ENCODE measurements around the gene IDH3A. TPM values are rescaled to one million over a fixed set of nuclear protein-coding genes. Genes with fewer than 3 reads are reported as not detected.

Gene IDH3A
- total RNA-seq, 1 donor from 2014 or later: 60.2 TPM

- intact Hi-C loops (cut with DNase I): no loop called here
- Histone ChIP-seq H3K4me1 (no peaks in the 10 kb centered on the region), H3K36me3 (no peaks in the 10 kb centered on the region), H3K27ac (no peak overlapping the region), H3K4me3 (no peak overlapping the region), H3K27me3 (no peaks in the 10 kb centered on the region), H3K9me3 (no peaks in the 10 kb centered on the region)
- TF ChIP-seq CTCF (IDR thresholded peaks at IDR 0.05) (no peak), POLR2AphosphoS5 (IDR thresholded peaks at IDR 0.05; ENCODE audit: insufficient read depth in 1 of 2, low read depth in 1 of 2) (no peak), POLR2A (IDR thresholded peaks at IDR 0.05) (no peak)
- DNase-seq (ENCODE audit: extremely low spot score in 2 of 2): no peak
These were observed 51.2 kb downstream of the IDH3A start for GRCh38 chr15:78200276-78200930.

- Histone ChIP-seq H3K4me1 (peaks cover 4% of the 10 kb centered on the region), H3K4me3 (no peak overlapping the region), H3K27me3 (no peaks in the 10 kb centered on the region), H3K27ac (no peak overlapping the region), H3K36me3 (no peaks in the 10 kb centered on the region), H3K9me3 (no peaks in the 10 kb centered on the region)
- peak in 1 of 2 donors; percentile 40 for DNase-seq (ENCODE audit: extremely low spot score in 2 of 2)
- TF ChIP-seq POLR2A (IDR thresholded peaks at IDR 0.05): no peak
- TF ChIP-seq POLR2AphosphoS5 (IDR thresholded peaks at IDR 0.05; ENCODE audit: insufficient read depth in 1 of 2, low read depth in 1 of 2): no peak
- no peak for TF ChIP-seq CTCF (IDR thresholded peaks at IDR 0.05)
- intact Hi-C loops (cut with DNase I): no loop called here
These were observed 52.4 kb downstream of the IDH3A start for GRCh38 chr15:78201281-78202190.

GRCh38 chr15:78203346-78204225, 54.4 kb downstream of the IDH3A start:
- no peak overlapping the region for H3K27ac ChIP-seq
- no peak for TF ChIP-seq CTCF (IDR thresholded peaks at IDR 0.05)
- DNase-seq (ENCODE audit: extremely low spot score in 2 of 2): peak in 1 of 2 donors; percentile 69
- no peaks in the 10 kb centered on the region for H3K36me3 ChIP-seq
- no peaks in the 10 kb centered on the region for H3K27me3 ChIP-seq
- intact Hi-C loops (cut with DNase I): no loop called here
- H3K9me3 ChIP-seq: no peaks in the 10 kb centered on the region
- peaks cover 16% of the 10 kb centered on the region for H3K4me1 ChIP-seq
- H3K4me3 ChIP-seq: no peak overlapping the region

- no peaks in the 10 kb centered on the region for H3K36me3 ChIP-seq
- DNase-seq (ENCODE audit: extremely low spot score in 2 of 2): peak in 1 of 2 donors; percentile 88
- intact Hi-C loops (cut with DNase I): no loop called here
- peak overlapping the region; percentile 20 for H3K27ac ChIP-seq
- H3K27me3 ChIP-seq: no peaks in the 10 kb centered on the region
- H3K4me1 ChIP-seq: peaks cover 20% of the 10 kb centered on the region
- no peaks in the 10 kb centered on the region for H3K9me3 ChIP-seq
- H3K4me3 ChIP-seq: no peak overlapping the region
- TF ChIP-seq POLR2AphosphoS5 (IDR thresholded peaks at IDR 0.05; ENCODE audit: insufficient read depth in 1 of 2, low read depth in 1 of 2): peak in 1 of 2 donors; percentile 42
- no peak for TF ChIP-seq POLR2A (IDR thresholded peaks at IDR 0.05)
These were observed 55.5 kb downstream of the IDH3A start for GRCh38 chr15:78204351-78205309.
